GM18526 (cell line): ENCODE data around the gene ACOT7.

ENCODE experiments used
- POLR2A ChIP-seq: IDR thresholded peaks from 3 replicates; pipeline ENCODE4 v1.6.1; 2011; ENCODE audit not compliant: insufficient read length; ENCODE audit errors: extremely low read depth

ACOT7 gene

GRCh38 chr1:6241887-6242740, 151.5 kb downstream of the ACOT7 start:
- TF ChIP-seq POLR2A = no peak

GRCh38 chr1:6241107-6241886, 152.3 kb downstream of the ACOT7 start:
- TF ChIP-seq POLR2A = no peak

GRCh38 chr1:6239950-6240768, 153.4 kb downstream of the ACOT7 start:
- no peak for TF ChIP-seq POLR2A

GRCh38 chr1:6239213-6239752, 154.3 kb downstream of the ACOT7 start:
- TF ChIP-seq POLR2A = no peak

GRCh38 chr1:6237093-6237492, 156.5 kb downstream of the ACOT7 start:
- TF ChIP-seq POLR2A = no peak

DNA sequence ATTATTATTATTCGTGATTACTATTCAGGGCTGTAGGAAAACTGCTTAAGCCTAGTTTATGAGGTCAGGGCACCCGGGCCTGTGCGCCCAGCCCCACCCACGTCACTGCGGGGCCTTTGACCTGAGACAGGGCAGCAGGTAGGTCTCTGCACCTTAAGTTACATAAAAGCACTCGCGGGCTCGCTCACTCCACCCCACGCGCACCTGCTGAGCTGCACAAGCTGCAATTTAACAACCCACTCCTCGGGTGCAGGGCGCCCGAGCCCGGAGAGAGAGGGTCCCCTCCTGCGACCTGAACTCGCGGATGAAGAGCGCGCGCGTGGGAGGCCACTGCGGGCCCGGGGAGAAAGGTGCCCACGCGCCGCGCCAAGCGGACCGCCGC, 158.3 kb downstream of the ACOT7 start:
- no peak for TF ChIP-seq POLR2A

- no peak for TF ChIP-seq POLR2A
These were observed 158.9 kb downstream of the ACOT7 start for GRCh38 chr1:6234502-6235295.

- no peak for TF ChIP-seq POLR2A
These were observed 160.2 kb downstream of the ACOT7 start for GRCh38 chr1:6233376-6233775.

DNA sequence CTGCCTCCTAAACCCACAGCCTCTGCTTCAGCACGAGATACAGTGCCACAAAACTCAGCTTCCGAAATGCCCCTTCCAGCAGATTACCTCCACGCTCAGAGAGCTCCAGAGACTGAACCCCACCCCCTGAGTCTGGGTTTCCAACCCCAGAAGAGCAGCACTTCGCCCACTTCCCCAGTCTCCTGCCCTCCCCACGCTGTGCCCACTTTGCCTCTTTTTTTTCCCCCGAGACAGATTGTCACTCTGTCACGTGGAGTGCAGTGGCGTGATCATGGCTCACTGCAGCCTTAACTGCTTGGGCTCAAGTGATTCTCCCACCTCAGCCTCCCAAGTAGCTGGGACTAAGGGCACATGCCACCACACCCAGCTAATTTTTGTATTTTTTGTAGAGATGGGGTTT, 167.9 kb downstream of the ACOT7 start:
- TF ChIP-seq POLR2A = no peak

GRCh38 chr1:6224718-6225117, 168.8 kb downstream of the ACOT7 start:
- no peak for TF ChIP-seq POLR2A

DNA sequence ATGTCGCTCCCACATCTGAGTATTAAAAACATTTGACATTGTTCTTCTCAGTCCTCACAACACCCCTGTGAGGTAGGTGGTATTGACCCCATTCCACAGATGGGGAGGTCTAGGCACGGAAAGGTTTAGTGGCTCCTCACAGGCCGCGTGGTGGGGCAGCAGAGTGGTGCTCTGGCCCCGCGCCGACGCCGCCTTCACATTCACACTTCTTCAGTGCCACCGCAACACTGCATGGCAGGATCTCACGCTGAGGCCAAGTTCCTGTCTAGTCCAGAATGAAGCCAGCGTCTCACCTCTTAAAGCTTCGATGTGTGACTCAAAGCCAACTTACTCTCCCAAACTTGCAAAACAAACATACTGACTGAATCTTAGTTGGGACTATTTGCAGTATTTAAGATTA, 169.9 kb downstream of the ACOT7 start:
- no peak for TF ChIP-seq POLR2A

DNA sequence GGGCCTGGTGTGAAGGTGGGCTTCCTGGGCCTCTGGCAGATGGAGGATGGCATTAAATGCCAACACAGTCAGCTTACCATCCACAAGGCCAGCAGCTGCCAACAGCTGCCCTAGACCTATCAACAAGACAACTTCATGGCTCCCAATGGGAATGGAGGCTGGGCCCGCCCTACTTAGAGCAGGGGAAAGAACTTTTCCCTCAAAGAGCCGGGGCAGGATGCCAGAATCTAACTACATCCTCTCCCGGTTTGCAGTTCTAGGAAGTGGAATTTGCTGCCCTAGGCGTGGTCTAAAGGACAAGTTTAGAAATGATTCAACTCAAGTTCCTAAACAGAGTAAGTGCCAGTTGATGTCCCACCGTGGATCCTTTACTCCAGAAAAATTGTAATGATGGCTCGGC, 170.9 kb downstream of the ACOT7 start:
- no peak for TF ChIP-seq POLR2A

GRCh38 chr1:6221210-6221784, 172.3 kb downstream of the ACOT7 start:
- TF ChIP-seq POLR2A = no peak

DNA sequence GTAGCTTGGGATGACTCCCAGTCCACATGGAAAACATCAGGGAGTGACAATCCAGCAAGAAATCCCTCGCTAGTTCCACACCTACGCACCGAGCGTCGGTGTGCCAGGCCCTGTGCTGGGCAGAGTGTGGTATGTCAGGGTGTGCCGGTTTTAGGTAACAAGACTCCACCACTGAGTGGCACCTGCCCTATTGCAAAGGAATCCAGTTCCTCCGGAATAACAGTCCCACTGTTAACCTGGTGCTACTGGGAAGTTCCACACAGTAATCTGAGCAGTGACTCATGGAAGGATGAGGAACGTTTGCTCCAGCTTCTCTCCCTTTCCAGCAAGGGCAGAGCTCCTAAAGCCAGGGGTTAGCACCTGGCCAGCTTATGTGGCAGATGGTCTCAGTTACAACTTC, 173.3 kb downstream of the ACOT7 start:
- TF ChIP-seq POLR2A = no peak
